ENCODE results near the gene TMED3. TPM values are rescaled to one million over a fixed set of nuclear protein-coding genes. Genes with fewer than 3 reads are reported as not detected.

Gene TMED3
- polyA plus RNA-seq, 2 donors, result 117 to 157 TPM

GRCh38 chr15:79294075-79294474 lies 16.8 kb upstream of the TMED3 start:
- WGBS, 2 donors, result 70 to 71% methylated on average over 7 of the region's 7 CpGs
- Histone ChIP-seq H3K27ac (ENCODE audit: low read depth in 2 of 2, low read length in 1 of 2) (no peak overlapping the region), H3K4me1 (ENCODE audit: control insufficient read depth in 2 of 2, insufficient read depth in 2 of 2, low read length in 1 of 2) (no peaks in the 10 kb centered on the region)

GRCh38 chr15:79296583-79296982 lies 14.3 kb upstream of the TMED3 start:
- 40 to 43% methylated on average over 4 of the region's 4 CpGs for WGBS, 2 donors
- H3K27ac ChIP-seq (ENCODE audit: low read depth in 2 of 2, low read length in 1 of 2), result no peak overlapping the region

More at GRCh38 chr15:79294075-79294474, 16.8 kb upstream of the TMED3 start:
- H3K9me3 ChIP-seq (ENCODE audit: control insufficient read depth in 2 of 2, insufficient read depth in 1 of 2, low read depth in 1 of 2, low read length in 1 of 2), result no peaks in the 10 kb centered on the region
- H3K27me3 ChIP-seq (ENCODE audit: control insufficient read depth in 1 of 2, insufficient read depth in 2 of 2, low read length in 2 of 2), result no peaks in the 10 kb centered on the region
- H3K36me3 ChIP-seq (ENCODE audit: control insufficient read depth in 2 of 2, insufficient read depth in 2 of 2, low read length in 1 of 2), result no peaks in the 10 kb centered on the region
- no peak overlapping the region for H3K4me3 ChIP-seq (ENCODE audit: low read depth in 1 of 2, low read length in 2 of 2)

GRCh38 chr15:79299126-79299840 lies 11.6 kb upstream of the TMED3 start:
- no peaks in the 10 kb centered on the region for H3K9me3 ChIP-seq (ENCODE audit: control insufficient read depth in 2 of 2, insufficient read depth in 1 of 2, low read depth in 1 of 2, low read length in 1 of 2)
- H3K36me3 ChIP-seq (ENCODE audit: control insufficient read depth in 2 of 2, insufficient read depth in 2 of 2, low read length in 1 of 2), result no peaks in the 10 kb centered on the region
- H3K4me3 ChIP-seq (ENCODE audit: low read depth in 1 of 2, low read length in 2 of 2), result no peak overlapping the region
- WGBS, 2 donors, result 82 to 85% methylated on average over 7 of the region's 7 CpGs
- no peak overlapping the region for H3K27ac ChIP-seq (ENCODE audit: low read depth in 2 of 2, low read length in 1 of 2)
- no peaks in the 10 kb centered on the region for H3K4me1 ChIP-seq (ENCODE audit: control insufficient read depth in 2 of 2, insufficient read depth in 2 of 2, low read length in 1 of 2)
- no peaks in the 10 kb centered on the region for H3K27me3 ChIP-seq (ENCODE audit: control insufficient read depth in 1 of 2, insufficient read depth in 2 of 2, low read length in 2 of 2)

More at GRCh38 chr15:79296583-79296982, 14.3 kb upstream of the TMED3 start:
- H3K4me3 ChIP-seq (ENCODE audit: low read depth in 1 of 2, low read length in 2 of 2), result no peak overlapping the region
- no peaks in the 10 kb centered on the region for H3K36me3 ChIP-seq (ENCODE audit: control insufficient read depth in 2 of 2, insufficient read depth in 2 of 2, low read length in 1 of 2)
- H3K9me3 ChIP-seq (ENCODE audit: control insufficient read depth in 2 of 2, insufficient read depth in 1 of 2, low read depth in 1 of 2, low read length in 1 of 2), result no peaks in the 10 kb centered on the region
- no peaks in the 10 kb centered on the region for H3K4me1 ChIP-seq (ENCODE audit: control insufficient read depth in 2 of 2, insufficient read depth in 2 of 2, low read length in 1 of 2)
- H3K27me3 ChIP-seq (ENCODE audit: control insufficient read depth in 1 of 2, insufficient read depth in 2 of 2, low read length in 2 of 2), result no peaks in the 10 kb centered on the region

- no peak overlapping the region for H3K27ac ChIP-seq (ENCODE audit: low read depth in 2 of 2, low read length in 1 of 2)
- peaks cover 0 to under 1% of the 10 kb centered on the region in 2 donors for H3K27me3 ChIP-seq (ENCODE audit: control insufficient read depth in 1 of 2, insufficient read depth in 2 of 2, low read length in 2 of 2)
- WGBS, 2 donors, result 50 to 56% methylated on average over 1 of the region's 1 CpG
- no peaks in the 10 kb centered on the region for H3K36me3 ChIP-seq (ENCODE audit: control insufficient read depth in 2 of 2, insufficient read depth in 2 of 2, low read length in 1 of 2)
- no peaks in the 10 kb centered on the region for H3K4me1 ChIP-seq (ENCODE audit: control insufficient read depth in 2 of 2, insufficient read depth in 2 of 2, low read length in 1 of 2)
- no peak overlapping the region for H3K4me3 ChIP-seq (ENCODE audit: low read depth in 1 of 2, low read length in 2 of 2)
- no peaks in the 10 kb centered on the region for H3K9me3 ChIP-seq (ENCODE audit: control insufficient read depth in 2 of 2, insufficient read depth in 1 of 2, low read depth in 1 of 2, low read length in 1 of 2)
Measured at GRCh38 chr15:79299841-79300235, 11.1 kb upstream of the TMED3 start.

GRCh38 chr15:79307251-79307650 lies 3.7 kb upstream of the TMED3 start:
- 40 to 46% methylated on average over 4 of the region's 4 CpGs for WGBS, 2 donors
- Histone ChIP-seq H3K27ac (ENCODE audit: low read depth in 2 of 2, low read length in 1 of 2) (no peak overlapping the region), H3K4me3 (ENCODE audit: low read depth in 1 of 2, low read length in 2 of 2) (no peak overlapping the region), H3K9me3 (ENCODE audit: control insufficient read depth in 2 of 2, insufficient read depth in 1 of 2, low read depth in 1 of 2, low read length in 1 of 2) (no peaks in the 10 kb centered on the region), H3K27me3 (ENCODE audit: control insufficient read depth in 1 of 2, insufficient read depth in 2 of 2, low read length in 2 of 2) (peaks cover 0 to 6% of the 10 kb centered on the region in 2 donors), H3K36me3 (ENCODE audit: control insufficient read depth in 2 of 2, insufficient read depth in 2 of 2, low read length in 1 of 2) (no peaks in the 10 kb centered on the region), H3K4me1 (ENCODE audit: control insufficient read depth in 2 of 2, insufficient read depth in 2 of 2, low read length in 1 of 2) (peaks cover 0 to 6% of the 10 kb centered on the region in 2 donors)

- Histone ChIP-seq H3K4me1 (ENCODE audit: control insufficient read depth in 2 of 2, insufficient read depth in 2 of 2, low read length in 1 of 2) (peaks cover 0 to 10% of the 10 kb centered on the region in 2 donors), H3K27ac (ENCODE audit: low read depth in 2 of 2, low read length in 1 of 2) (no peak overlapping the region), H3K9me3 (ENCODE audit: control insufficient read depth in 2 of 2, insufficient read depth in 1 of 2, low read depth in 1 of 2, low read length in 1 of 2) (no peaks in the 10 kb centered on the region), H3K4me3 (ENCODE audit: low read depth in 1 of 2, low read length in 2 of 2) (no peak overlapping the region), H3K27me3 (ENCODE audit: control insufficient read depth in 1 of 2, insufficient read depth in 2 of 2, low read length in 2 of 2) (peaks cover 0 to 6% of the 10 kb centered on the region in 2 donors), H3K36me3 (ENCODE audit: control insufficient read depth in 2 of 2, insufficient read depth in 2 of 2, low read length in 1 of 2) (peaks cover 0 to 4% of the 10 kb centered on the region in 2 donors)
- WGBS, 2 donors, result 26 to 27% methylated on average over 2 of the region's 2 CpGs
Measured at GRCh38 chr15:79308874-79309273, 2.0 kb upstream of the TMED3 start.

GRCh38 chr15:79310612-79310984 lies 314 bp upstream of the TMED3 start:
- peaks cover 0 to 17% of the 10 kb centered on the region in 2 donors for H3K4me1 ChIP-seq (ENCODE audit: control insufficient read depth in 2 of 2, insufficient read depth in 2 of 2, low read length in 1 of 2)
- H3K27me3 ChIP-seq (ENCODE audit: control insufficient read depth in 1 of 2, insufficient read depth in 2 of 2, low read length in 2 of 2), result no peaks in the 10 kb centered on the region
- H3K36me3 ChIP-seq (ENCODE audit: control insufficient read depth in 2 of 2, insufficient read depth in 2 of 2, low read length in 1 of 2), result peaks cover 3 to 12% of the 10 kb centered on the region in 2 donors
- peak overlapping the region; percentile 42 to 91 for H3K4me3 ChIP-seq (ENCODE audit: low read depth in 1 of 2, low read length in 2 of 2)
- WGBS, 2 donors, result 0 to 1% methylated on average over 12 to 16 of the region's 17 CpGs
- no peak overlapping the region for H3K27ac ChIP-seq (ENCODE audit: low read depth in 2 of 2, low read length in 1 of 2)
- H3K9me3 ChIP-seq (ENCODE audit: control insufficient read depth in 2 of 2, insufficient read depth in 1 of 2, low read depth in 1 of 2, low read length in 1 of 2), result no peaks in the 10 kb centered on the region

GRCh38 chr15:79311901-79312553 lies 1.1 kb downstream of the TMED3 start:
- H3K27ac ChIP-seq (ENCODE audit: low read depth in 2 of 2, low read length in 1 of 2), result peak overlapping the region; percentile 57 to 70
- H3K27me3 ChIP-seq (ENCODE audit: control insufficient read depth in 1 of 2, insufficient read depth in 2 of 2, low read length in 2 of 2), result no peaks in the 10 kb centered on the region
- WGBS, 2 donors, result 57 to 58% methylated on average over 8 of the region's 8 CpGs
- no peaks in the 10 kb centered on the region for H3K9me3 ChIP-seq (ENCODE audit: control insufficient read depth in 2 of 2, insufficient read depth in 1 of 2, low read depth in 1 of 2, low read length in 1 of 2)
- H3K4me1 ChIP-seq (ENCODE audit: control insufficient read depth in 2 of 2, insufficient read depth in 2 of 2, low read length in 1 of 2), result peaks cover 0 to 17% of the 10 kb centered on the region in 2 donors
- H3K36me3 ChIP-seq (ENCODE audit: control insufficient read depth in 2 of 2, insufficient read depth in 2 of 2, low read length in 1 of 2), result peaks cover 10 to 16% of the 10 kb centered on the region in 2 donors
- H3K4me3 ChIP-seq (ENCODE audit: low read depth in 1 of 2, low read length in 2 of 2), result peak overlapping the region; percentile 86 to 91

GRCh38 chr15:79314186-79314585 lies 3.3 kb downstream of the TMED3 start:
- Histone ChIP-seq H3K9me3 (ENCODE audit: control insufficient read depth in 2 of 2, insufficient read depth in 1 of 2, low read depth in 1 of 2, low read length in 1 of 2) (no peaks in the 10 kb centered on the region), H3K4me1 (ENCODE audit: control insufficient read depth in 2 of 2, insufficient read depth in 2 of 2, low read length in 1 of 2) (peaks cover 0 to 17% of the 10 kb centered on the region in 2 donors), H3K4me3 (ENCODE audit: low read depth in 1 of 2, low read length in 2 of 2) (no peak overlapping the region), H3K27me3 (ENCODE audit: control insufficient read depth in 1 of 2, insufficient read depth in 2 of 2, low read length in 2 of 2) (no peaks in the 10 kb centered on the region), H3K36me3 (ENCODE audit: control insufficient read depth in 2 of 2, insufficient read depth in 2 of 2, low read length in 1 of 2) (peaks cover 16 to 25% of the 10 kb centered on the region in 2 donors), H3K27ac (ENCODE audit: low read depth in 2 of 2, low read length in 1 of 2) (peak overlapping the region; percentile 88 to 98)
- 96 to 100% methylated on average over 1 of the region's 1 CpG for WGBS, 2 donors
